Measurements from ENCODE around the gene EID1. TPM values are rescaled to one million over a fixed set of nuclear protein-coding genes. Genes with fewer than 3 reads are reported as not detected.

EID1 gene, protein sequence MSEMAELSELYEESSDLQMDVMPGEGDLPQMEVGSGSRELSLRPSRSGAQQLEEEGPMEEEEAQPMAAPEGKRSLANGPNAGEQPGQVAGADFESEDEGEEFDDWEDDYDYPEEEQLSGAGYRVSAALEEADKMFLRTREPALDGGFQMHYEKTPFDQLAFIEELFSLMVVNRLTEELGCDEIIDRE
- total RNA-seq, result 192 and 202 TPM in 2 replicates

DNA sequence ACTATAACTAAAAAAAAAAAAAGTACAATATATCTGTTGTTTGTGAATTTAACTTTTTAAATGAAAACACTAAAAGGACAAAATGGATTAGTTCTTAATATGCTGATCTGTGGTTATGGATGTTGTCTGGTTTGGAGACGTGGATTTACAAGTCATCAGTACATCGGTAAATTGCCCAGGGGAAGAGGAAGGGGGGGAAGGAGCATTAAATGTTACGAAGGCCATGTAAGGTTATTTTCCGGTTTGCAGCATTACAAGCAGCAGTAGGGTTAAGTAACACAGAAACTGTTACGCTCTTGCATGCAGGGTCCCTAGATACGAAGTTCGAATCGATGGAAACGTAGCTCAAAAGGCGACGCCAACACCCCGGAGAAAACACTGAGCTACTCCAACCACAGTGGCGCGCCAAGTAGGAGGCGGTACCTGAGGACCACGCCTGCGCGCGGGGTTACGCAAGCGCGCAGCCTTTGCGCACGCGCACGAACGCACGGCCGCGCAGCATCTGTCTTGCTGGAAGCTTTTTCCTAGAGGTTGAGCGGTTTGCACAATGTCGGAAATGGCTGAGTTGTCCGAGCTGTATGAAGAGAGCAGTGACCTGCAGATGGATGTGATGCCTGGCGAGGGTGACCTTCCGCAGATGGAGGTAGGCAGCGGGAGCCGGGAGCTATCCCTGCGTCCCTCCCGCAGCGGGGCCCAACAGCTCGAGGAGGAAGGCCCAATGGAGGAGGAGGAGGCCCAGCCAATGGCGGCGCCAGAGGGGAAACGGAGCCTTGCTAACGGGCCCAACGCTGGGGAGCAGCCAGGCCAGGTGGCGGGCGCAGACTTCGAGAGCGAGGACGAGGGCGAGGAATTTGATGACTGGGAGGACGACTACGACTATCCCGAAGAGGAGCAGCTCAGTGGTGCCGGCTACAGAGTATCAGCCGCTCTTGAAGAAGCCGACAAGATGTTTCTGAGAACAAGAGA lies at the start of gene EID1:
TSS of gene EID1 (plus strand) at position 505 of the 966 bp plus-strand sequence. CDS start at position 548, 43 bp downstream.

Other genes with a start within 250 kb of the EID1 start
- gene FBN1, start 232.4 kb upstream of the EID1 start, total RNA-seq, result 911 and 1,039 TPM in 2 replicates
- 1.6 and 3.4 TPM in 2 replicates for gene CEP152, start 67.1 kb upstream of the EID1 start, total RNA-seq
- gene SHC4, start 85.8 kb downstream of the EID1 start, total RNA-seq, result 0.72 and 2.9 TPM in 2 replicates
- gene SECISBP2L, start 168.3 kb downstream of the EID1 start, total RNA-seq, result 20.2 and 24.5 TPM in 2 replicates